ENCODE results near the gene LYSET. TPM values are rescaled to one million over a fixed set of nuclear protein-coding genes. Genes with fewer than 3 reads are reported as not detected.

The LYSET gene
- total and polyA plus RNA-seq, 9 of the 15 experiments (the other 6 are each of a cell fraction or from before 2014, with no cell fraction given) = 7.6 to 36.6 (median 15.9) TPM

DNA sequence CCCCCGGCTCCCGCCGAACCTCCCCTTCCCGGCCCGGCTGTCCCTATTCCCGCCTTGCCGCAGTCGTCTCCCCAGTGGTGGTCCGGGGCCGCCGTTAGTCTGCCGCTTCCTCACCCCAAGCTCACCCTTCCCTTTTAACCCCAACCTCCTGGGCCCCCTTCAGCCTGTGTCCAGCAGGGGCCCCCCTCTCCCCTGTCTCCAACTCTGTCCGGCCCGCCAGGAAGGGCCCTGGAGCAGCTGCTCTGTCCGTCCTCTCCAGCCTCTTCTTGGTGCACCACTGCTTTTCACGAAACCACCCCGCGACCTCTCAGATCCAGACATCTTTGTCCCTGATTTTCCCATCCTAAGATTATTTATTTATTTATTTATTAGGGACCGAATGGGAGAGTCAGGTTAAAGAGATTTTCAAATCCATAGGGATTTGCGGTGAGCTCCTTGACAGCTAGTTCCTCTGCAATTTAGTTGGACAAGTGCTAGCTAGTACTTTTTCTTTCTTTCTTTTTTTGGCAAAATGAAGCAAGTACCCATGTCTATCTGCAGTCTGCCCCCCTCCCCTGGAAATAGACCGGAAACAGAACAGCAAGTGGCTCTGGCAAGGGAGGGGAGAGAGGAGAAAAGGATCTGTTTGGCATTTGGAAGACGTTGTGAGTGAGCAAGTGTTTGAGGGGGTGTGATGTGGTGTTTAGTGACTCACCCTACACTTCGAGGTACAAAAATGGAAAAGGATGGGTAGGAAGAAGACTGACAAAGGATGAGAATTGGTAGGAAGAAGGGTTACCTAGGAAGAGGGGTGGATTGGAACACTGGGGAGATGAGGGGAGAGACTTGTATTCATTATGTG, 22.6 kb downstream of the LYSET start (continued):
- TF ChIP-seq SIN3B (IDR thresholded peaks at IDR 0.05; ENCODE audit: low read depth) = 0 out of 2 replicates have a peak, but pooled peaks have one; percentile 10
- TF ChIP-seq HDAC1 (IDR thresholded peaks at IDR 0.05) = peak in 1 of 2 experiments; percentile 28; a peak in 1 of 4 replicates
- TF ChIP-seq EZH2 (IDR thresholded peaks at IDR 0.05; ENCODE audit: borderline replicate concordance, low read depth, low read length) = no peak
- TF ChIP-seq, protein P1, sequence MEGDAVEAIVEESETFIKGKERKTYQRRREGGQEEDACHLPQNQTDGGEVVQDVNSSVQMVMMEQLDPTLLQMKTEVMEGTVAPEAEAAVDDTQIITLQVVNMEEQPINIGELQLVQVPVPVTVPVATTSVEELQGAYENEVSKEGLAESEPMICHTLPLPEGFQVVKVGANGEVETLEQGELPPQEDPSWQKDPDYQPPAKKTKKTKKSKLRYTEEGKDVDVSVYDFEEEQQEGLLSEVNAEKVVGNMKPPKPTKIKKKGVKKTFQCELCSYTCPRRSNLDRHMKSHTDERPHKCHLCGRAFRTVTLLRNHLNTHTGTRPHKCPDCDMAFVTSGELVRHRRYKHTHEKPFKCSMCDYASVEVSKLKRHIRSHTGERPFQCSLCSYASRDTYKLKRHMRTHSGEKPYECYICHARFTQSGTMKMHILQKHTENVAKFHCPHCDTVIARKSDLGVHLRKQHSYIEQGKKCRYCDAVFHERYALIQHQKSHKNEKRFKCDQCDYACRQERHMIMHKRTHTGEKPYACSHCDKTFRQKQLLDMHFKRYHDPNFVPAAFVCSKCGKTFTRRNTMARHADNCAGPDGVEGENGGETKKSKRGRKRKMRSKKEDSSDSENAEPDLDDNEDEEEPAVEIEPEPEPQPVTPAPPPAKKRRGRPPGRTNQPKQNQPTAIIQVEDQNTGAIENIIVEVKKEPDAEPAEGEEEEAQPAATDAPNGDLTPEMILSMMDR (IDR thresholded peaks at IDR 0.05 in 2 of 3, conservative IDR thresholded peaks at IDR 0.05 in 1 of 3; ENCODE audit: insufficient read depth in 2 of 3, low read depth in 1 of 3, low read length in 3 of 3) = peak; percentile 48 to 51 (median 48)
- TF ChIP-seq CBX3 (IDR thresholded peaks at IDR 0.05; ENCODE audit: borderline replicate concordance in 1 of 2, low read length in 2 of 2) = no peak
- TF ChIP-seq EHMT2 (IDR thresholded peaks at IDR 0.05) = peak; percentile 50; the same call in 1 of the 2 replicates
- TF ChIP-seq ZNF134 (CRISPR knock-in tag; conservative IDR thresholded peaks at IDR 0.05) = no peak
- TF ChIP-seq, protein P2, sequence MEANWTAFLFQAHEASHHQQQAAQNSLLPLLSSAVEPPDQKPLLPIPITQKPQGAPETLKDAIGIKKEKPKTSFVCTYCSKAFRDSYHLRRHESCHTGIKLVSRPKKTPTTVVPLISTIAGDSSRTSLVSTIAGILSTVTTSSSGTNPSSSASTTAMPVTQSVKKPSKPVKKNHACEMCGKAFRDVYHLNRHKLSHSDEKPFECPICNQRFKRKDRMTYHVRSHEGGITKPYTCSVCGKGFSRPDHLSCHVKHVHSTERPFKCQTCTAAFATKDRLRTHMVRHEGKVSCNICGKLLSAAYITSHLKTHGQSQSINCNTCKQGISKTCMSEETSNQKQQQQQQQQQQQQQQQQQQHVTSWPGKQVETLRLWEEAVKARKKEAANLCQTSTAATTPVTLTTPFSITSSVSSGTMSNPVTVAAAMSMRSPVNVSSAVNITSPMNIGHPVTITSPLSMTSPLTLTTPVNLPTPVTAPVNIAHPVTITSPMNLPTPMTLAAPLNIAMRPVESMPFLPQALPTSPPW (CRISPR knock-in tag; IDR thresholded peaks at IDR 0.05) = peak; percentile 49; the same call in 1 of the 2 replicates
- no peak for TF ChIP-seq NFIX (CRISPR knock-in tag; IDR thresholded peaks at IDR 0.05; ENCODE audit: low read depth)
- TF ChIP-seq RAD21 (CRISPR knock-in tag; conservative IDR thresholded peaks at IDR 0.05 in 1 of 2, IDR thresholded peaks at IDR 0.05 in 1 of 2) = peak; percentile 24 to 39; a peak in 3 of 4 replicates
- TF ChIP-seq EGR1 (conservative IDR thresholded peaks at IDR 0.05) = peak; percentile 76
- TF ChIP-seq CHD2 (IDR thresholded peaks at IDR 0.05; ENCODE audit: low read depth, low read length) = no peak
- TF ChIP-seq HDAC6 (IDR thresholded peaks at IDR 0.05; ENCODE audit: low read depth, low read length) = no peak

Data from K562 (cell line).